Upper lobe of left lung (tissue), 4 donors: ENCODE results near the gene OGFRL1.

Source experiments
- CTCF ChIP-seq, 6 experiments: fragments of 450-650 bp in 4 of 6; fragments of 200-600 bp in 2 of 6; sonication (generic) in 2 of 6; IDR thresholded peaks; one replicate each; pipeline ENCODE4 v1.5.1; 2016 to 2019; ENCODE audit warnings: antibody characterized with exemption in 6 of 6
- POLR2A ChIP-seq, 4 donors: fragments of 450-650 bp; IDR thresholded peaks; one replicate each; pipeline ENCODE4 v1.5.1; 2016 to 2017; ENCODE audit warnings: antibody characterized with exemption in 4 of 4, mild to moderate bottlenecking in 2 of 4
- POLR2AphosphoS5 ChIP-seq, 2 donors: sonication (generic); formaldehyde crosslinking; IDR thresholded peaks; one replicate each; pipeline ENCODE4 v1.5.1; 2017; ENCODE audit warnings: antibody characterized with exemption in 2 of 2

- TF ChIP-seq CTCF (IDR thresholded peaks at IDR 0.05), result peak in 4 of 6 experiments; percentile 30 to 62 (median 58)
- peak in 3 of 4 donors; percentile 50 to 86 (median 62) for TF ChIP-seq POLR2A (IDR thresholded peaks at IDR 0.05)
- peak; percentile 49 to 53 for TF ChIP-seq POLR2AphosphoS5 (IDR thresholded peaks at IDR 0.05)
These were observed at the start of gene OGFRL1 for GRCh38 chr6:71288228-71289038.
